NCI-H460 (cell line): ENCODE results near the gene C5orf47. TPM values are rescaled to one million over a fixed set of nuclear protein-coding genes. Genes with fewer than 3 reads are reported as not detected.

ENCODE experiments used
- DNase-seq: peaks from one replicate; pipeline ENCODE4 v3.0.0-alpha.2; 2016; ENCODE audit warnings: low read depth; ENCODE audit errors: extremely low read depth
- total RNA-seq: library from RNA; depleted of rRNA; stranded (reverse); fragments of >200 nt; shearing (Covaris generic); gene quantifications from 2 replicates; pipeline ENCODE4 v1.2.3, GENCODE V29; 2014; rRNA removed

C5orf47 gene
- total RNA-seq, 1 experiment from 2014 or later = not detected

- no peak for DNase-seq
Measured at GRCh38 chr5:174022384-174023095, 33.6 kb downstream of the C5orf47 start.

DNA sequence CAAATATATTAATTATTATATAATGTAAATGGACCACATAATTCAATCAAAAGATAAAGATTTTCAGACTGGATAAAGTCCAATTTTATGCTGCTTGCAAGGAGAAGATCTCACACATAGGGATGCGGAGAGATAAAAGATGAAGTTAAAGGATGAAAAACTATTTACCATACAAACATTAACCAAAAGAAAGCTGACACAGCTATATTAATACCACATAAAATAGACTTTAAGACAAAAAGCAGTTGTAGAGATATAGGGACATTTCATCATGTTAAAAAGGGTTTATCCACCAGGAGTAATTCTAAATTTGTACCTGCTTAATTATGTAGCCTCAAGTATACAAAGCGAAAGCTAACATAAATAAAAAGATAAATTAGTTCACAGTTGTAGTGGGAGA, 41.3 kb downstream of the C5orf47 start:
- no peak for DNase-seq

DNA sequence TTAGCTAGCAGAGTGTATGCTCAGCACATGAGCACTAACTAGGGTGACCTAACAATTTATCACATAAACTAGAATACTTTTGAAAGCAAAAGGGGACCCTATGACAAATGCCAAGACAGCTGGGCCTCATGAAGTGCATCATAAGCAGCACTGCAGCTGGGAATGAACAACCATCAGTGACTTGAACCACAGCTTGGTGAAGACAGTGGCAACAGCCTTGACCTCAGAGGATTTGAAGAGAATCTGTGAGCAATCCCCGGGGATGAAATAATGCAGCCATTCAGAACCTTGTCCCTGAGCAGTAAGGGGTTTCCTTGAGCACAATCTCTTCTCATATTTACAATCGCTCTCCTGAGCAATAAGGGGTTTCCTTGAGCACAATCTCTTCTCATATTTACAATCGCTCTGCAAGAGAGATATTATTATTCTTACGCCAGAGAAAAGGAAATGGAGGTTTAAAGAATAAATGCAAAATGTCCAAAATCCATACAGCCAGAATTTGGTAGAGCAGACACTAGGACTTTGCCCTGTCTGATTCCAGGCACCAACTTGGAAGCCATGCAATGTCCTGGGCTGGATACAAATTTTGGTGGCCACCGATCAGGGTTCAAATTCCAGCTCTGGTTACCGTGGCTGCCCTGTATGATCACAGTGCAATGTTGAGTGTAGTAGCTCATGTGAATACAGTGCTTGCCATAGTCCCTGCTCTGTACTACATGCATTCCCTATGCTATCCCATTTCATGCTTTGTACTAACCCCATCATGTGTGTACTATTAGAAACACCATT, 55.7 kb downstream of the C5orf47 start:
- DNase-seq = no peak

- DNase-seq = peak; percentile 92
Measured at GRCh38 chr5:174045470-174046025, 56.6 kb downstream of the C5orf47 start, which contains the start of gene NSG2. Gene NSG2, plus strand, starts transcription at chr5:174045706. Its CDS starts 1,050 bp downstream, at chr5:174046756.

DNA sequence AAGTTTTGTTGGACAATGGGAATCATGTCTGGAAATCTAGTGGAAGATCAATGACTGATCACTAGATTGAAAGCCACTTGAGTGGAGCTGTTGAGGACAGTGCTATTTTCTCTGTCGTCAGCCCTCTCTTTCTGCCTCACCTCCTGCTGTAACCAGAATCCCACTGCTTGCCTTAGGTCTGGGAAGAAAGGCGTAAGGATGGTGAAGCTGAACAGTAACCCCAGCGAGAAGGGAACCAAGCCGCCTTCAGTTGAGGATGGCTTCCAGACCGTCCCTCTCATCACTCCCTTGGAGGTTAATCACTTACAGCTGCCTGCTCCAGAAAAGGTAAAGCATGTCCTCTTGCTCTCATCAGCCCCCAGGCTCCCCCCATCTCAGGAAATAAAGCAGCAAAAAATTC, 57.6 kb downstream of the C5orf47 start:
- no peak for DNase-seq

GRCh38 chr5:174047472-174048099, 58.6 kb downstream of the C5orf47 start:
- no peak for DNase-seq

GRCh38 chr5:174052636-174053035, 63.7 kb downstream of the C5orf47 start:
- DNase-seq = no peak

- DNase-seq = no peak
Measured at GRCh38 chr5:174053905-174054304, 64.9 kb downstream of the C5orf47 start.

Other genes with a start within 250 kb of the C5orf47 start
- gene CPEB4, start 100.8 kb upstream of the C5orf47 start, total RNA-seq = 26.1 and 26.6 TPM in 2 replicates
- 0.10 TPM in 1 of 2 replicates, not detected in the other for gene NSG2, start 56.5 kb downstream of the C5orf47 start, total RNA-seq